Activated CD4-positive, alpha-beta T cell treated with anti-CD3 and anti-CD28 coated beads, Interleukin-2, Interleukin-6, amounts not matched to agents 100 ng/mL and 50 ng/mL, durations not matched to agents 16 hours and 8 hours (primary cell): ENCODE measurements around the gene ARHGEF2.

Experiments
- DNase-seq: peaks from one replicate; pipeline ENCODE4 v3.0.0-alpha.2; 2020

Gene ARHGEF2

DNA sequence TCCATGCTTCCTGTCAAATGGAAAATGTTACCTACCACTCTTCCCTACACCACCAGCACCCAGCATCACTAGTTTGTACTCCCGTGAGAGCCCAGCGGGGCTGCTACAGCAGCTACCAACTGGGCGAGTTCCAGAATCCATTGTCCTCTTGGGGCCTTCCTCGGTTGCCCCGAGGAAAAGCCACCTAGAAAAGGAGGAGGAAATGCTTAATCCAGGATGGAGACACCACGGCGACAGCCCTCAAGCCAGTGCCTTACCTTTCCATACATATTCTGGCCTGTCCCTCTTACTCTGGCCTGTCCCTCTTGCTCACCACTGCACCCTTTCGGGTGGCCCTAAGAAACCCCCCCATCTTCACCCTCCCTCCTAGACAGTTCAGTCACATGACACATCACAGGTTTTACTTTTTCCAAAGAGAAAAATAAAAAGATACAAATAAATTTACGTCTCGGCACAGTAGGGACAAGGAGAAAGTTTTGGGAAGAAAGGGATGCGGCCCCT, 67.7 kb downstream of the ARHGEF2 start:
- DNase-seq: no peak

GRCh38 chr1:155909894-155910293, 68.5 kb downstream of the ARHGEF2 start:
- no peak for DNase-seq

DNA sequence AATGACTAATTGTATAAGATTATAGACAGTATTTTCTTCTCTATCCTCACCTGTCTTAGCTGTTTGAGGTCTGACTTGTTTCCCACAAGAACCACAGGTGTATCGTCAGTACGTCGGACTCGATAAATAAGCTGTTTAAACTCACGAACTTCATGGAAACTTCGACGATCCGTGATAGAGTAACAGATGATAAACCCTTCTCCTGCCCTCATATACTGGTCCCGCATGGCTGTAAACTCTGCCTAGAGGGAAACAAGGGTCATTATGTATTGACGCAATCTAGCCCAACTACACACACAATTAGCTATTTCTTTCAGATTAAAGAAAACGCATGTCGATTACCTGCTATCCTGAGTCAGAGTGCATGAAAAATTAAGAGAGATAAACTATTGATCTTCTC, 74.1 kb downstream of the ARHGEF2 start:
- no peak for DNase-seq

- no peak for DNase-seq
These were observed 78.2 kb downstream of the ARHGEF2 start for GRCh38 chr1:155900161-155900560.

DNA sequence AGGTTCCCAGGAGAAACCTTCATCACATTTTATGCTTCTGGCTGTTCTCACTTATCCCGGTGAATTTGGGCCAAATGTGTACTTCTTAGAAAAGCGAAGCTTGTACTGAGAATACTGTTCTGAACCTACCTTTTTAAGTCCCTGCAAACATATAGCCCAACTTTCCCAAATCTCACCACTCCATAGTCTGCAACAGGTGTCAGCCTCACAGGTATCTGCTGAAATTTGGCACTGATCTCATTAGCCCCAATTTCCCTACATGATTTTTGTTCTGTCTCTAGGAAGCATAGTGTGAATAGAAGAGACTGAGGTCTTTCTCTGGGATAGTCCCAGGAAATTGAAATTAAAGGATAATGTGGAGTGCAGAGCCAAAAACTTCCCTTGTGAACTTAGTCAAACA, 78.7 kb downstream of the ARHGEF2 start:
- no peak for DNase-seq

- DNase-seq: no peak
These were observed 79.5 kb downstream of the ARHGEF2 start for GRCh38 chr1:155898888-155899287.

DNA sequence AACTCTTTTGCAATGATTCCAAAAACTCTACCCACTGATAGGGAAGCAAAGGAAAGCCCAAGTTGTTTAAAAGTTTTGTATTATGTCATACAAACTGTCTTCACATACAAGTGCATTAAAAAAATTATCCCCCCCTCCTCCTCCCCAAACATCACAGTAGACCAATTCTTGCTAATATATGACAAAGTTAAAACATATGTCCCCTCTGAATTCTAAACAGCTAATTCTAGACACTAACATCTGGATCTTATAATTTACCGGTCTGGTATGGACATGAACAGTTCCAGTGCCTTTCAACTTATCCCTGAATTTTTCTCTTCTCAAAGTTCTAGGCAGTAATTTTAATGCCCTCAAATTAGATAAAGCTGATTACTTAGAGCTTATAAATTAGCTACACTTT, 80.6 kb downstream of the ARHGEF2 start:
- no peak for DNase-seq
